HEK293 (cell line): Measurements from ENCODE around the gene C16orf74.

Source experiments
- CTCF ChIA-PET: fragments of 350-600 bp; formaldehyde crosslinking; extraction: SDS; loops from one replicate; lab custom pipeline; 2021; ENCODE audit warnings: antibody characterized with exemption; lab: Yijun Ruan, JAX
- POLR2A ChIA-PET: fragments of 300-600 bp; formaldehyde crosslinking; extraction: SDS; loops from one replicate; lab custom pipeline; 2020; ENCODE audit warnings: antibody characterized with exemption, inconsistent platforms; lab: Yijun Ruan, JAX
- H3K27ac ChIP-seq: fragments of 200-500 bp; sonication (Bioruptor generic); 2 replicates; pipeline ENCODE4 v1.5.1; 2014; ENCODE audit warnings: low read depth, low read length, control low read depth, inconsistent platforms; ENCODE audit errors: extremely low read depth
- H3K36me3 ChIP-seq, 2 experiments: fragments of 200-500 bp in 1 of 2; sonication (Bioruptor generic) in 1 of 2; 1 replicate in 1 of 2; 2 replicates in 1 of 2; pipeline ENCODE4 v1.5.1; 2014 to 2017; ENCODE audit warnings: inconsistent platforms in 2 of 2, low read length in 2 of 2; ENCODE audit not compliant: control insufficient read depth in 2 of 2, insufficient read depth in 1 of 2
- H3K4me1 ChIP-seq: fragments of 200-500 bp; sonication (Bioruptor generic); 2 replicates; pipeline ENCODE4 v1.5.1; 2014; ENCODE audit warnings: mild to moderate bottlenecking, low read length, inconsistent platforms; ENCODE audit not compliant: control insufficient read depth, insufficient read depth
- H3K4me3 ChIP-seq: 2 replicates; pipeline ENCODE4 v1.5.1; 2011; ENCODE audit warnings: low read depth, mild to moderate bottlenecking, control low read depth, low read length, moderate library complexity
- H3K9me3 ChIP-seq: fragments of 200-500 bp; sonication (Bioruptor generic); 2 replicates; pipeline ENCODE4 v1.5.1; 2014; ENCODE audit warnings: low read depth, low read length, inconsistent platforms; ENCODE audit not compliant: control insufficient read depth, insufficient read depth
- GLIS1 ChIP-seq: fragments of 450-650 bp; formaldehyde crosslinking; IDR thresholded peaks from 2 replicates; pipeline ENCODE4 v1.5.1; 2016; ENCODE audit warnings: missing biosample characterization, missing genetic modification characterization
- IKZF3 ChIP-seq: fragments of 450-650 bp; IDR thresholded peaks from 2 replicates; pipeline ENCODE4 v1.5.0; 2018; ENCODE audit warnings: missing biosample characterization, mild to moderate bottlenecking, missing genetic modification characterization, moderate library complexity
- KLF1 ChIP-seq: fragments of 450-650 bp; formaldehyde crosslinking; IDR thresholded peaks from 2 replicates; pipeline ENCODE4 v1.5.1; 2016; ENCODE audit warnings: missing biosample characterization, missing genetic modification characterization
- ZFHX2 ChIP-seq: fragments of 450-650 bp; formaldehyde crosslinking; conservative IDR thresholded peaks from 2 replicates; pipeline ENCODE4 v1.5.1; 2016; ENCODE audit warnings: missing biosample characterization, missing genetic modification characterization
- ZIC2 ChIP-seq: fragments of 450-650 bp; formaldehyde crosslinking; IDR thresholded peaks from 2 replicates; pipeline ENCODE4 v1.5.1; 2016; ENCODE audit warnings: missing biosample characterization, missing genetic modification characterization
- ZNF10 ChIP-seq: fragments of 450-650 bp; formaldehyde crosslinking; IDR thresholded peaks from 2 replicates; pipeline ENCODE4 v1.5.1; 2017; ENCODE audit warnings: missing biosample characterization, missing genetic modification characterization
- ZNF2 ChIP-seq: fragments of 450-650 bp; formaldehyde crosslinking; IDR thresholded peaks from 2 replicates; pipeline ENCODE4 v1.5.1; 2016; ENCODE audit warnings: missing biosample characterization, missing genetic modification characterization
- ZNF366 ChIP-seq: fragments of 450-650 bp; formaldehyde crosslinking; conservative IDR thresholded peaks from 2 replicates; pipeline ENCODE4 v1.5.1; 2016; ENCODE audit warnings: missing biosample characterization, missing genetic modification characterization
- ZNF48 ChIP-seq: fragments of 450-650 bp; formaldehyde crosslinking; IDR thresholded peaks from 2 replicates; pipeline ENCODE4 v1.5.1; 2016; ENCODE audit warnings: missing biosample characterization, missing genetic modification characterization
- ZNF510 ChIP-seq: fragments of 450-650 bp; formaldehyde crosslinking; IDR thresholded peaks from 2 replicates; pipeline ENCODE4 v1.5.1; 2018; ENCODE audit warnings: mild to moderate bottlenecking, missing genetic modification characterization, missing biosample characterization; ENCODE audit not compliant: insufficient replicate concordance
- ZNF530 ChIP-seq: fragments of 450-650 bp; formaldehyde crosslinking; IDR thresholded peaks from 2 replicates; pipeline ENCODE4 v1.5.1; 2016; ENCODE audit warnings: low read depth, missing biosample characterization, missing genetic modification characterization
- ZNF544 ChIP-seq: fragments of 450-650 bp; formaldehyde crosslinking; IDR thresholded peaks from 2 replicates; pipeline ENCODE4 v1.5.0; 2017; ENCODE audit warnings: missing biosample characterization, missing genetic modification characterization
- ZNF664 ChIP-seq: fragments of 450-650 bp; formaldehyde crosslinking; IDR thresholded peaks from 2 replicates; pipeline ENCODE4 v1.5.1; 2016; ENCODE audit warnings: missing biosample characterization, missing genetic modification characterization
- ZNF707 ChIP-seq: fragments of 450-650 bp; formaldehyde crosslinking; IDR thresholded peaks from 2 replicates; pipeline ENCODE4 v1.5.1; 2016; ENCODE audit warnings: missing biosample characterization, missing genetic modification characterization
- ZNF792 ChIP-seq: fragments of 450-650 bp; formaldehyde crosslinking; IDR thresholded peaks from 2 replicates; pipeline ENCODE4 v1.5.1; 2016; ENCODE audit warnings: missing biosample characterization, missing genetic modification characterization
- ZXDB ChIP-seq: fragments of 450-650 bp; formaldehyde crosslinking; IDR thresholded peaks from 2 replicates; pipeline ENCODE4 v1.5.1; 2016; ENCODE audit warnings: missing biosample characterization, missing genetic modification characterization
- TF ChIP-seq, protein P1 (sequence below): fragments of 450-650 bp; formaldehyde crosslinking; IDR thresholded peaks from 2 replicates; pipeline ENCODE4; 2016; ENCODE audit warnings: missing biosample characterization, missing genetic modification characterization
- TF ChIP-seq, protein P2 (sequence below): fragments of 450-650 bp; formaldehyde crosslinking; IDR thresholded peaks from 2 replicates; pipeline ENCODE4 v1.5.1; 2016; ENCODE audit warnings: missing biosample characterization, missing genetic modification characterization

C16orf74 gene

GRCh38 chr16:85750146-85750826 is 610 bp downstream of the C16orf74 start (continued):
- TF ChIP-seq IKZF3 (no peak), ZFHX2 (peak; percentile 53)

GRCh38 chr16:85749771-85750145 is 1.1 kb downstream of the C16orf74 start:
- H3K9me3 ChIP-seq: no peaks in the 10 kb centered on the region
- POLR2A ChIA-PET: no interaction called here
- H3K27ac ChIP-seq: no peak overlapping the region
- TF ChIP-seq ZNF510 (tag by site-specific recombination) (no peak), KLF1 (tag by site-specific recombination) (peak; percentile 30; the same call in 1 of the 2 replicates)
- TF ChIP-seq, all 188 proteins: peak for 1
- H3K4me1 ChIP-seq: peaks cover 5% of the 10 kb centered on the region; the same call in 1 of the 2 replicates
- CTCF ChIA-PET: interaction anchor here (1.3 kb wide), 1 partner anchor 31 kb away, joined by 5 read pairs; no protein-coding TSS in a partner anchor
- H3K36me3 ChIP-seq: no peaks in the 10 kb centered on the region
- H3K4me3 ChIP-seq: no peak overlapping the region

- TF ChIP-seq ZNF366 (tag by site-specific recombination) (no peak), ZIC2 (tag by site-specific recombination) (peak; percentile 58), ZNF792 (no peak), GLIS1 (tag by site-specific recombination) (peak; percentile 87), ZNF544 (tag by site-specific recombination) (no peak), ZNF530 (tag by site-specific recombination) (no peak)
- TF ChIP-seq, protein P1, sequence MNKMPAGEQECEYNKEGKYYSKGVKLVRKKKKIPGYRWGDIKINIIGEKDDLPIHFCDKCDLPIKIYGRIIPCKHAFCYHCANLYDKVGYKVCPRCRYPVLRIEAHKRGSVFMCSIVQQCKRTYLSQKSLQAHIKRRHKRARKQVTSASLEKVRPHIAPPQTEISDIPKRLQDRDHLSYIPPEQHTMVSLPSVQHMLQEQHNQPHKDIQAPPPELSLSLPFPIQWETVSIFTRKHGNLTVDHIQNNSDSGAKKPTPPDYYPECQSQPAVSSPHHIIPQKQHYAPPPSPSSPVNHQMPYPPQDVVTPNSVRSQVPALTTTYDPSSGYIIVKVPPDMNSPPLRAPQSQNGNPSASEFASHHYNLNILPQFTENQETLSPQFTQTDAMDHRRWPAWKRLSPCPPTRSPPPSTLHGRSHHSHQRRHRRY (tag by site-specific recombination): no peak
- POLR2A ChIA-PET: no interaction called here
These were observed 4.3 kb downstream of the C16orf74 start for GRCh38 chr16:85746460-85747215.

DNA sequence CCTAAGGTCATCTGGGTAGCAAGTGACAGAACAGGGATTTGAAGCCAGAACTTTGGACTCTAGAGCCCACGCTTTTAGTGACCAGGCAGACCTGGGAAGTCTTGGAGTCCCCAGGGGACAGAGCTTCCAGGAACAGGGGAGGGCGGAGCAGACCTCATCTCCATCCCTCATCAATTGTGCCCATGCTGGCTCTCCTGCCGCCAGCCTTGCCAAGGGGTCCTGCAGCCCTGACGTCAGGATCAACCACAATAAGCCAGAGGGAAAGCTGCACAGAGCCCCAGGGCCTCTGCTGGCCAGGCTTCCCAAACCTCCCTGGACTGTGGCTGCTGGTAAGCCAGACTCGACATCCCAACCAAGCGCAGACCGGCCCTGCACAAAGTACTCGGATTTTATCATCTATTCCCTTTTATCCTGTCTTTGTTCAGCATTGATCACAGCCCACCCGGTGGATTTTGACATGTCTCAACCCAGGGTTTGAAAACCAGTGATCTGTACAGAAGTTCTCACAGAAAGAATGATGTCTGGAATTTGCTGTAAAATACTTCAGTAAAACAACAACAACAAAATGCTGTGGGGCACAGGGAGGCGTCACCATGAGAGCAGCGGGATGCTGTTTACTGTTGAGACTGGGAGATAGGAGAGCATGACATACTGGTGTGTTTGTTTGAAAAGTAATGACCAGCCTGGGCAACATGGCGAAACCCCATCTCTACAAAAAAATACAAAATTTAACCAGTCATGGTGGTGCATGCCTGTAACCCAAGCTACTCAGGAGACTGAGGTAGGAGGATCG is 11.8 kb downstream of the C16orf74 start:
- H3K4me3 ChIP-seq: no peak overlapping the region
- no peaks in the 10 kb centered on the region for H3K36me3 ChIP-seq
- TF ChIP-seq, protein P2, sequence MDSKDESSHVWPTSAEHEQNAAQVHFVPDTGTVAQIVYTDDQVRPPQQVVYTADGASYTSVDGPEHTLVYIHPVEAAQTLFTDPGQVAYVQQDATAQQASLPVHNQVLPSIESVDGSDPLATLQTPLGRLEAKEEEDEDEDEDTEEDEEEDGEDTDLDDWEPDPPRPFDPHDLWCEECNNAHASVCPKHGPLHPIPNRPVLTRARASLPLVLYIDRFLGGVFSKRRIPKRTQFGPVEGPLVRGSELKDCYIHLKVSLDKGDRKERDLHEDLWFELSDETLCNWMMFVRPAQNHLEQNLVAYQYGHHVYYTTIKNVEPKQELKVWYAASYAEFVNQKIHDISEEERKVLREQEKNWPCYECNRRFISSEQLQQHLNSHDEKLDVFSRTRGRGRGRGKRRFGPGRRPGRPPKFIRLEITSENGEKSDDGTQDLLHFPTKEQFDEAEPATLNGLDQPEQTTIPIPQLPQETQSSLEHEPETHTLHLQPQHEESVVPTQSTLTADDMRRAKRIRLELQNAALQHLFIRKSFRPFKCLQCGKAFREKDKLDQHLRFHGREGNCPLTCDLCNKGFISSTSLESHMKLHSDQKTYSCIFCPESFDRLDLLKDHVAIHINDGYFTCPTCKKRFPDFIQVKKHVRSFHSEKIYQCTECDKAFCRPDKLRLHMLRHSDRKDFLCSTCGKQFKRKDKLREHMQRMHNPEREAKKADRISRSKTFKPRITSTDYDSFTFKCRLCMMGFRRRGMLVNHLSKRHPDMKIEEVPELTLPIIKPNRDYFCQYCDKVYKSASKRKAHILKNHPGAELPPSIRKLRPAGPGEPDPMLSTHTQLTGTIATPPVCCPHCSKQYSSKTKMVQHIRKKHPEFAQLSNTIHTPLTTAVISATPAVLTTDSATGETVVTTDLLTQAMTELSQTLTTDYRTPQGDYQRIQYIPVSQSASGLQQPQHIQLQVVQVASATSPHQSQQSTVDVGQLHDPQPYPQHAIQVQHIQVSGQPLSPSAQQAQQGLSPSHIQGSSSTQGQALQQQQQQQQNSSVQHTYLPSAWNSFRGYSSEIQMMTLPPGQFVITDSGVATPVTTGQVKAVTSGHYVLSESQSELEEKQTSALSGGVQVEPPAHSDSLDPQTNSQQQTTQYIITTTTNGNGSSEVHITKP (tag by site-specific recombination): no peak
- no peak for TF ChIP-seq ZNF10 (tag by site-specific recombination)
- no peak for TF ChIP-seq ZNF664 (tag by site-specific recombination)
- no peak for TF ChIP-seq ZNF48 (tag by site-specific recombination)
- TF ChIP-seq ZNF707 (tag by site-specific recombination): no peak
- TF ChIP-seq ZXDB (tag by site-specific recombination): no peak
- TF ChIP-seq ZNF2 (tag by site-specific recombination): no peak
- ChIA-PET CTCF (interaction anchor here (0.7 to 1.5 kb wide), 2 partner anchors 10 to 15 kb away, joined by 3 read pairs; no protein-coding TSS in a partner anchor), POLR2A (no interaction called here)
- no peak overlapping the region for H3K27ac ChIP-seq
- H3K4me1 ChIP-seq: no peaks in the 10 kb centered on the region
- H3K9me3 ChIP-seq: no peaks in the 10 kb centered on the region

More at GRCh38 chr16:85746460-85747215, 4.3 kb downstream of the C16orf74 start:
- no peaks in the 10 kb centered on the region for H3K9me3 ChIP-seq
- H3K4me3 ChIP-seq: no peak overlapping the region
- CTCF ChIA-PET: interaction anchor here (1.2 to 1.4 kb wide), 2 partner anchors 10 to 28 kb away, joined by 5 to 11 read pairs; no protein-coding TSS in a partner anchor
- H3K4me1 ChIP-seq: peaks cover 5% of the 10 kb centered on the region; the same call in 1 of the 2 replicates
- no peak overlapping the region for H3K27ac ChIP-seq
- H3K36me3 ChIP-seq: no peaks in the 10 kb centered on the region
